GM19397 (cell line): ENCODE data around the gene ERFL.
"Not testable (repeated sequence)": the region's sequence is repeated elsewhere in the genome, so short reads cannot be mapped to it uniquely, and the experiment has no call there.

Source experiments
- ATAC-seq: cut with Tn5 transposase; IDR thresholded peaks from one replicate; pipeline ENCODE4 v1.9.1; 2021; ENCODE audit warnings: mild to moderate bottlenecking, moderate library complexity; ENCODE audit not compliant: unreplicated experiment

The ERFL gene

DNA sequence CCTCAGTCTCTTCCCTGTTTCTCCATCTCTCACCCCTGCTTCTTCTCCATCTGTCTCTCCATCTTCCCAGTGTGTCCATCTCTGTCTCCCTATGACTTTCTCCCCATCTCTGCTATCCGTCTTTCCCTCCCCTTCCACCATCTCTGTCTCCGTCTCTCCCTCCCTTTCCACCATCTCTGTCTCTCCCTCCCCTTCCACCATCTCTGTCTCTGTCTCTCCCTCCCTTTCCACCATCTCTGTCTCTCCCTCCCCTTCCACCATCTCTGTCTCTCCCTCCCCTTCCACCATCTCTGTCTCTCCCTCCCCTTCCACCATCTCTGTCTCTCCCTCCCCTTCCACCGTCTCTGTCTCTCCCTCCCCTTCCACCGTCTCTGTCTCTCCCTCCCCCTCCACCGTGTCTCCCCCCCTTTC lies 13.8 kb downstream of the ERFL start:
- ATAC-seq, result not testable (repeated sequence)

DNA sequence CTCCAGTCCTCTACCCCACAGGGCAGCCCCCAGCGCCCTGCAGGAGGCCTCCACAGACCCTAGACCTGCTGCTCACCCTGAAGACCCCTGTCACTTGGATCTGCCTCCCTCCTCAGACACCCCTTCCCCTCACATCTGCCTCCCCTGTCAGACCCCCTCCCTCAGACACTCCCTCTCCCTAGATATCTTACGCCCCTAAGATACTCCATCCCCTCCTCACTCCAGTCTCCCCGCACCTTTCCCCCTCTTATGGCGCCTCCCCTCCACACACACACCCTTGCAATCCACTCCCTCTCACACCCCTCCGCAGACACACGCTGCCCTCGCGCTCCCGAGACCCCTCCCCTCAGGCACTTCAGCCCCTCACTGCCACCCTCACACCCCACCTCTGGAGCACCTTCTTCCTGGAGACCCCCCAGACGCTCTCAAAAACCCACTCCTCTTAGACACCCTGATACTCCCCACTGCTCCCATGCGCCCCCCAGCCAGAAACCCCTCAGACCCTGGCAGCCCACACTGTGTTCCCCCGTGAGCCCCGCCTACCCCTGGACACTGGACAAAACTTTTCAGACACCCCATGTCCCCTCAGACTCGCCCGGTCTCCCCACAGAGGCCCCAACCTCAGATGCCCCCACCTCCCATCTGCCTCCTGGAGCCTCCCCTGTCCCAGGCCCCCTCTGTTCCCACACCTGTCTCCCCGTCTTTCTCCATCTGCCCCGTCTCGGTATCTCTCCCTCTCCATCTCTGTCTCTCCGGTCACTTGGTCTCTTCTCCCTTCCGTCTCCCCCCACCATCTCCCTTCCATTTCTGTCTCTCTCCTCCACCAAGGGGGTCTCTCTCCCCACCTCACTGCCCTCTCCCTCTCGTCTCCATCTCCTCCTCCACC lies 14.5 kb downstream of the ERFL start:
- ATAC-seq, result no peak

DNA sequence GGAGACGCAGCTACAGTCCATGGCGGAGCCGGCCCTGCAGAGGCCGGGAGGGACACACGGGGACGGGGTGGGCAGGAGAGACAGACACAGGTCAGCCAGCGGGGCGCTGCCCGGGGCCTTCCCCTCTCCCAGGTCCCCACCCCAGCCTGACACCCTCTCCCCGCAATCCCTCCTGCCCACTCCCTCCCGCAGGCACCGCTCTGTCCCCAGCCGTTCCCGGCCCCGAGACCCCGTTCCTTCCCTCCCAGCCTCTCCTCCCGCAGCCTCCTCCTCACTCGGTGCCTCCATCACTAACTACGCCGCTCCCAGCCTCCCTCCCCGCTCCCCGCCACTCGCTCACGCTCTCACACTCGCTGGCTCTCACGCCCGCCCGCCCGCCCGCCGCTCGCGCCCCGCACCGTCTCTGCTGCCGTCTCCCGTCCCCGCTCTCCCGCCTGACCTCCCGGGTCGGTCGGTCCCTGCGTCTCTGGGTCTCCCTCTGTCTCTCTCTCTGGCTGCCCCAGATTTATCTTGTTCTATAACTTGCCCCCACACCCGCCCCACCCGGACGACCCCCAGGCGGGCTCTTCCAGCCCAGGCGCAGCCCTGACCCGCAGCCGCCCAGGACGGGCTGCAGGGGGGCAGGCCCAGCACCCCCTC lies 15.2 kb downstream of the ERFL start:
- no peak for ATAC-seq

DNA sequence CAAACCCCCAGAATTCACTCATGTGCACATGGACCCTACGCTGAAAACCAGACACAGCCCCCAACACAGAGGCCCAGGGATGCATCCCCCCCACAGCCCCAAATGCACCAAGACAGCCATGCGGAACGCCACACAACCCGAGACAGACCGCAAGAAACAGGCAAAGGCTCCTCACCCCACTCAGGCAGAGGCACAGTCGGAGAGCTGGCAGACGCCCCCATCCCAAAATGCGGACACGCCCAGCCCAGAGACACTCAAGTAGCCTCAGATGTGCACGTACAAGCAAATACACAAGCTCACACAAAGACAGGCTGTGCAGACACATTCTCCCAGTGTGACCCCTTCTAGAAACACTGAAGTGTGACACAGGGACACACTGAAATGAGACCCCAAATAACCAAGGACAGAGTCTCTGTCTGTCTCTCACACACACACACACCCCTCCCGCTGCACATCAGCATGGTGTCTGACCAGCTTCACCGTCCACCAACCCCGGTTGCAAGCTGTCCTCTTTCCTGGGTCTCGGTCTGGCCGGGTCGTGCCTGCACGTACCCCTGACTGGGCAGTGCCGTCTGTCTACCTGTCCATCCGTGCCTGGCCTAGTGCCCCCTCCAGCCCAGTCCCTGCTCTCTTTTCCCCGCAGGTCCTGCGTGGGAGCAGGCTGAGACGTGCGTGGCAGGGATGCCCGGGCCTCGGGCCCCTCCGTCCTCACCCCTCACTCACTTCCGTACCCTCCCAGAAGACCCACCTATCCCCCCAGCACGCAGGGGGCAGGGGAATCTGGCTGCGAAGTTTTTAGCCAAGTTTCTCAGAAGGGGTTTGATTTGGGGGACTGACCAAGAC lies 16.1 kb downstream of the ERFL start:
- ATAC-seq, result no peak

DNA sequence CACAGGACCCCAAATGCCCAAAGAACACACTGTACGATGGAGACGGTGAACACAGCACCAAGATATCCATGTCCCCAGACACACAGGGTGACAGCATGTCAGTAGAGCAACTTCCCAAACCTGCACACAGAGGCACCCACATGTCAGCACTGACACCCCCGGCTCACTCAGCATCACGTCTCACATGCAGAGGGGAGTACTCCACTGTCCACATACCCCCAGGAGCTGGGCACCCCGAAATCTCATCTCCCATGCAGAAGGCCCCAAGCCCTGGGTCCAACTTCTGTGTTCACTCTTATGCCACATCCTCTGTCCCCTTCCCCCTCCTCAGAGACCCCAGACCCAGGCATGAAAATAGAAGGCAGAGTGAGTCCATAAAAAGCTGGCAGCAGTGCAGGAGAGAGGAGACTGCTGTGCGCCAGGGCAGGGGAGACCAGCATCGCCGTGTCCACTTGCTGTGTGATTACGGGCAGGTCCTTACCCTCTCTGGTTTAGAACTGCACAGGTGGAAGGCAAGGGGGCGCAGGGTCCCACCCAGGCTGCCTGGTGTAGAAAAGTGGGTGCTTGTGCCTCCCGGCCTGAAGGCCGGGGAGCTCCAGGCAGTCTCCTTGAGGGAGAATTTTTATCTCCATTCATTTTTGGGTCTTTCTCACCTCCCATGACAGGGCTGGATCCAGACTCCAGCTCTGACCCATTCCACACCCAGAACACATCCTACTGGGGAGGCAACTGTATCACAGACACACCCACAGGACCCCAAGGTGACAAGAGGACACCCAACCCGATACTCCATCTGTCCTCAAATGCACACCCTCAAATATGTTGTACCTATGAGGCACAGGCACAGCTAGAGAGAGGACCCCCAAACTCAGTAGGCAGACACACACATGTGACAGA lies 17.0 kb downstream of the ERFL start:
- ATAC-seq, result no peak

DNA sequence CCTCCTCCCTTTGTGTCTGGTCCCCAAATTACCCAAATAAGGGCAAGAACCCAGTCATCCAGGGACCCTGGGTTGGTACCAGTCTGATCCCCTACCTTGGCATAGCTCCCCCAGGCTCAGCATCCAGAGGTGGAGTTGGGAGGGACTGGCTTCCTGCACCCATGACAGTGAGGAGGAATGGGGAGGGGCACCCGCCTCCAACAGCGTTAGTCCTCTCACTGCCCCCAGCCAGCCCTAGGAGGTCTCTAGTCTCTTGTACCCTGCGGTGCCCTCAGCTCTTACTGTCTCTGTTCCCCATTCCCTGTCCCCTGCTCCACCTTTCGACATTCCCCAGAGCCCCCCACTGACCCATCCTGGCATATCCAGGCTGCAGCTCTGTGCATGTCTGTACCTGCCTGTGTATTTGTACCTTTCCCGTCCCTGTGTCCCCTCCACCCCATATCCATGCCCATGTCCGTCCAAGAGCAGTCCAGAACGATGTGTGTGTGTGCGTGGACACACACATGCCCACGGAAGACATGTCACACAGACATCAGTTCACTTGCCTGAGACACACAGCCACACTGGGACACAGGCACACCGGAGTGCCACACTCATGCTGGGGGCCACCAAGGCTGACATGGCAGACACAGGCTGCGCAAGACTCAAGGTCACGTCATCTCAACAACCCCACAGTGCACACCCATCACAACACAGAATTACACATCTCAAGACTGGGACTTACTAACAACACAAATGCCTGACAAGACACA lies 17.8 kb downstream of the ERFL start:
- no peak for ATAC-seq

DNA sequence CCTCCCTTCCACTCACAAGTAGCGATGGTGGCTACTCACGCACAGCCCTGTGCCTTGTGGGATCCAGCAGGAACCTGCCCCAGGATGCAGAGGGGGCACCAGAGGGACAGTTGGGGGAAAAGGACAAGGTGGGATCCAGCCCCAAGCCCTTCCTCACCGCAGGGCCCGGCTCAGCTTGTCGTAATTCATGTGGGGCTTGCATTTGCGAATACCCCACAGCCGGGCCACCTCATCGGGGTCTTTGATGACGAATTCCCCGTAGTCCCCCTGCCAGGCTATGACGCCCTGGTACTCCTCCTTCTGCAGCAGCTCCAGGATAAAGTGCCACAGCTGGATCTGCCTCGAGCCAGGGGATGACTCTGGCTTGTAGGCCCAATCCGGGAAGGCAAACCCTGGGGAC lies 18.5 kb downstream of the ERFL start:
- no peak for ATAC-seq

DNA sequence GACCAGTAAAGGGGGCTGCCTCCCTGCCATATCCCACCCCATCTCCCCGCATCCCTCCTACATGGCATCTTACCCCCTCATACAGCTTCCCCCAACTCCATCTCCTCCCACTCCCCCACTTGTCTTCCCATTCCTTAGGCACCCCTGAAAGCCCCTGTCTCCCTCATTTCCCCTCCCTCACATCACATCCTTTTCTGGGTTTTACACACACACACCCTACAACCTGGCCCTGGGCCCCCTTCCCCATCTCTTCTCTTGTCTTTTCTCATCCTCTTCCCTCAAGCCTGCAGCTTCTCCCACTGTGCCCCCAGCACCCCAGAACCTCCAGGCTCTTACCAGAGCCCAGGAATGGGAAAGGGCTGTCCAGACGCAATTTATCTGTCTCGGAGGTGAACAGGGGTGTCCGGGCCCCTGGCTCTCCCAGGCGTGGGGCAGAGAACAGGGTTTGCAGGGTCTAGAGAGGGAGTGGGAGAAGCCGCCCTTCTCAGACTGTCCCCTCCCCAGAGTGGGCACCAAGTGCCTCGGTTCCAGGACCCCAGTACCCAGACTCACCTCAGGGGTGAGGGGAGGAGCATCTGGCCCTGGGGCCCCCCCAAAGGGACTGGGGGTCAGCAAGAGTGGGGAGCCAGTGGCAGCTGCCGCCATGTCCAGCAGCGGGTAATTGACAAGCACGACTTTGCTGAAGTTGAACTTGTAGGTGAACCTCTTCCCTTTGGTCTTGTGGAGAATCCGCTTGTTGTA lies 19.4 kb downstream of the ERFL start:
- ATAC-seq, result no peak

DNA sequence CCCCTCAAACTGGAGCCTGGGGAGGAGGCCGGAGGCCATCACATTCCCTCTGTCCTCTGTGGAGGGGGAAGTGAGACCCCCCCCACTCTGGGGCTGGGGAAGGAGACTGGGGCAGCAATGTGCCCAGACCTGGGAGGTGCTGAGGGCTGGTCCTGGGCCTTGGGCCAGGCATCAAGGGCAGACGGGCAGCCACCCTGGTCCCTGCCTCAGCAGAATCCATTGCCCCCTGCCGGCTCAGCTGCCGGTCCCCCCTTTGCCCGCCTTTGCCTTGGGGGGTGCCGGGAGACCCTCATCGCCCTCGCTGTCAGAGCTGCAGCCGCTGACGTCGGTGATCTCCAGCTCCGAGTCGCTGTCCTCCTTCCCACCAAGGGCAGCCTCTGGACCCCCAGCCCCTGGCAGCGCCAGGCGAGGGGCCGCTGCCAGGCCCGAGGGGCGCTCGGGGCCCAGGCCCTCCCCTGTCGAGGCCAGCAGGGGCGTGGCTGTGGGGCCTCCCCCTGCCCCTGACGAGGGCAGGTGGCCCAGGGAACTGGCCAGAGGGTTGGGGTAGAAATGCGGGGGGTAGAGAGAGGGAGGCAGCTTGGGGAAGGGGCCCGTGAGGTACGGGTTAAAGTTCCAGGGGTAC lies 20.1 kb downstream of the ERFL start:
- ATAC-seq, result no peak

DNA sequence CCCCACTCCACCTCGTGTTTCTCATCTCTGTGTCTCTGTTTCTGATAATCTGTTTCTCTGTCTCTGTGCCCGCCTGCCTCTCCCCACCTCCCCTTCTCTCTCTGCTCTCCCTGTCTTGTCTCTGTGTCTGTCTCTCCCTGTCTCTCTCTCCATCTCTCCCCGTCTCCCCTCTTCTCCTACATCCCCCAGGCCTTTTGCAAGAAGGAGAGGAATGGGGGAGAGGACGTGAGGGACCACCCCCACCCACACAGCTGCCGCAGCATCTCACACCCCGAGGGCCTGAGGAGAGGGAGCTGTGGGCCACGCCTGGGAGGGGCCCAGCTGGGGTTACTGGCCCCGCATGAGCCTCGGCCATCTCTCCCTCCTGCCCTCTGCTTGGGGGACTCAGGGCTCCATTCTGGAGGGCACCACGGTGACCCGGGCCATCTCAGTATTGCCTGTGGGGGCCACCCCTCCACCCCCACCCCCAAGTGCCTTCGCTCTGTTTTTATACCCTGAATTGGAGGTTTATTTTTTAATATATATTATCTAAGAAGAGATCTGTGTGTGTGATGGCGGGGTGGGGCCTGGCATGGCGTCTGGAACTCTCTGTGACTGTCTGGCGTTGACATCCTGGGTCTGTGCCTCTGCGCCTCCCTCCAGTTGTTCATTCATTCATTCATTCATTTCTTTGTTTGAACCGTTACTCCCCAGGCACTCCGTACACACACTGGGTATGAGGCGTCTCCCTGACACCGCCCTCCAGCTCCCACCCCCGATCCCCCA lies 21.2 kb downstream of the ERFL start:
- no peak for ATAC-seq

DNA sequence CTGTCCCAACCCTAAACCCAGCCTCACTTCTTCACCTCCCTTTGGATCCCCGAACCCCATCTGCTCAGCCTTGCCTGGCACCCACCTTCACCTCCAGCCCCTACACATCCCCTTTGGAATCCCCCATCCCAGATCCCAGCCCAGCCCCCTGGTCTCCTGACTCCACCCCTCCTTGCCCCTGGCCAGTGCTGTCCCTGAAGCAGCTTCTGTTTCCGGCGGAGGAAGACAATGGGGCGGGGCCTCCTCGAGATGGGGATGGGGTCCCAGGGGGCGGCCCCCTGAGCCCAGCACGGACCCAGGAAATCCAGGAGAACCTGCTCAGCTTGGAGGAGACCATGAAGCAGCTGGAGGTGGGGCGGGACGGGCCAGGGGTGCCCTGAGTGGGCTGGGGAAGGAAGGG lies 22.0 kb downstream of the ERFL start:
- ATAC-seq, result no peak

DNA sequence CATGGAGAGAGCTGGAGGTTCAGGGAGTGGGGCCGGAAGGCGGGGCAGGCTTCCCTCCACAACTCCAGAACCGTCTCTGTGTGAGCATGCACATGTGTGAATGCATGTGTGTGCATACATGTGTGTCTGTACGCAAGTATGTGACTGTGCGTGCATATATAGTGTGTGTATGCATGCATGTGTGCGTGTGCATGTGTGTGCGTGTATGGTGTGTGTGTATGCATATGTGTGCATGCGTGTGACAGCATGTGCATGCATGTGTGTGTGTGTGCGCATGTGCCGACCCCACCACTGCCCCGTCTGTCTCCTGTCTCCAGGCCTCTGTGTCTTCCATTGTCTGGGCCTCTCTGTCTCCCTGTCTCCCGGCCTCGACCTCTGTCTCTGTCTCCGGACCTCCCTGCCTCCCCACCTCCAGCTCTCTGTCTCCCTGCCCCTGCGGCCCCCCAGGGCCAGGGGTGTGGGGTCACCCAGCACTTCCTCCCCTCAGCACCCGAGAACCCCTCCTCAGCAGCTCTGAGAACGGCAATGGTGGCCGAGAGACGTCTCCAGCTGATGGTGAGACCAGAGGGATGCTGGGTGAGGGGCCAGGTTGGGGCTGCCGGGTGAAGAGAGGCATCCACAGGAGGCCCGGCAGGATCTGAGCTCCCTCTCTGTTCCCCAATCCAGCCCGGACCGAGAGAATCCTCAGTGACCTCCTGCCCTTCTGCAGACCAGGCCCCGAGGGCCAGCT lies 22.8 kb downstream of the ERFL start:
- ATAC-seq, result no peak

DNA sequence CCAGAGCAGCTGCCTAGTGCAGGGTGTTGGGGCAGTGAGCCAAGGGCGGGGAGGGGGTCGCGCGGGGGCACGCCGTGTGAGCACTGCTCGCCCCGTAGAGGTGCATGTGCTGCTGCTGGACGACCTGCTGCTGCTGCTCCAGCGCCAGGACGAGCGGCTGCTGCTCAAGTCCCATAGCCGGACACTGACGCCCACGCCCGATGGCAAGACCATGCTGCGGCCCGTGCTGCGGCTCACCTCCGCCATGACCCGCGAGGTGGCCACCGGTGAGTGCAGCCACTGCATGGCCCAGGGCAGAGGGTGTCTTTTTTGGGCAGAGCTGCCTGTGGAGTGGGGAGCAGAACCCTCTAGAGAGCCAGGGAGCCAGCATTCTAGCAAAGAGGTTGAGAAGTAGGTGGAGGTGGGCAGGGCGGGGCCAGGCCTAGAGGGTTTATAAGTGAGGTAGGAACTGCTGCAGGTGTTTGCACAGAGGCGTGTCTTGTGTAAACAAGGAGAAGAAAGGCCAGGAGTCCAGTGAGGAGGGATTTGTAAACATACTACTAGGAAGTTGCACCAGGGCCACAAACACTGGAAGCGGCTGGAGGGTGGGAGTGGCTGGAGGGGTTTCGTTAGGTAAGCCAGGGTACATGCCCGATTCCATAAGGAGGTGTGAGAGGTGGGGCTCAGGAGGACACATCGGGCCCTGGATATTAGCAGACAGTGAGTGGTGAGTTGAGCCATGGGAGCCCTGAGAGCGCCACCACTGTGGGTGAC lies 24.0 kb downstream of the ERFL start:
- ATAC-seq, result no peak

DNA sequence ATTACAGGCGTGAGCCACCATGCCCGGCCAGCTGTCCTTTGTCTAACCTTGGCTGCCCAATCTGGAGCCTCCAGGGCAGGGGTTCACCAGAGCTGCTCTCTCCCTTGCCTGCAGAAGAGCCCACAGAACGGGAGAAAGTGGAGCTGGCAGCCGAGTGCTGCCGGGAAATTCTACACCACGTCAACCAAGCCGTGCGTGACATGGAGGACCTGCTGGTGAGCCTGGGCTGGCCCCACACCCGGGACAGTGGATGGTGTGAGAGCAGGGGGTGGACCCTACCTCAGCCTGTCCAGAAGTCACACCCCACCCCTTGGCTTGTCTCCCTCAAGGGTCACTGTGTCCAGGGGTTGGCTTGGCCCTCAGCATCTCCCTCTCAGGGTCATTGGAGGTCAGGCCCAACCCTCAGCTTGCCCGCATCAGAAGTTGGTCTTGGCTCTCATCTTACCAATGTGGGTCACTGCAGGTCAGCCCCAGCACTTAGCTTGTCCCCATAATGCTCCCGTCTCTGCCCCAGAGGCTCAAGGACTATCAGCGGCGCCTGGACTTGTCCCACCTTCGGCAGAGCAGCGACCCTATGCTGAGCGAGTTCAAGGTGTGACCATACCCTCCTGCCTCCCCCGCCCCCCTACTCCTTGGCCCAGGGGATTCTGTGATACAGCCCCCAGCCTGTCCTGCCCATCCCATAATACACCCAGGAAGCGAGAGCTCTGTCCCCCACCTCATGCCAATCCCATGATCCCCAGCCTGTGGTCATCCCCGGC lies 24.9 kb downstream of the ERFL start:
- ATAC-seq, result no peak

DNA sequence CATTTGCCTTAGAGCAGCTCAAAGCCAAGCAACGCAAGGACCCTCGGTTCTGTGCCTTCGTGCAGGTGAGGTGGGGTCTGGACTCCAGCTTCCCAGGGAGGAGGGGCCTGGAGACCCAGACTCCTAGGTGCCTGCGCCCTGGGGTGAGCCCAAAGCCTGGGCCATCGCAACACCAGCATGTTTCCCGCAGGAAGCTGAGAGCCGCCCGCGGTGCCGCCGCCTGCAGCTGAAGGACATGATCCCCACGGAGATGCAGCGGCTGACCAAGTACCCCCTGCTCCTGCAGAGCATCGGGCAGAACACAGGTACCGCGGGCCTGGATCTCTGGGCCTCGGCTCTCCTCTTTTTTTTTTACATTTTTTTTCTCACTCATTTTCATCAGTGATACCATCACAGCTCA lies 25.7 kb downstream of the ERFL start:
- ATAC-seq, result no peak
